ENCODE results near the gene FAIM2.

FAIM2 gene

GRCh38 chr12:49909356-49909755 lies 5.7 kb upstream of the FAIM2 start:
- TF ChIP-seq CTCF (IDR thresholded peaks at IDR 0.05; ENCODE audit: borderline replicate concordance, insufficient read depth, low read depth, low read length) = no peak
- H3K4me3 ChIP-seq (ENCODE audit: low read depth, low read length) = no peak overlapping the region

GRCh38 chr12:49907352-49907751 lies 3.7 kb upstream of the FAIM2 start:
- TF ChIP-seq CTCF (IDR thresholded peaks at IDR 0.05; ENCODE audit: borderline replicate concordance, insufficient read depth, low read depth, low read length) = no peak
- no peak overlapping the region for H3K4me3 ChIP-seq (ENCODE audit: low read depth, low read length)

- TF ChIP-seq CTCF (IDR thresholded peaks at IDR 0.05; ENCODE audit: borderline replicate concordance, insufficient read depth, low read depth, low read length) = no peak
- no peak overlapping the region for H3K4me3 ChIP-seq (ENCODE audit: low read depth, low read length)
Measured at GRCh38 chr12:49905718-49906314, 2.1 kb upstream of the FAIM2 start.

GRCh38 chr12:49904601-49905000 lies 901 bp upstream of the FAIM2 start:
- no peak overlapping the region for H3K4me3 ChIP-seq (ENCODE audit: low read depth, low read length)
- TF ChIP-seq CTCF (IDR thresholded peaks at IDR 0.05; ENCODE audit: borderline replicate concordance, insufficient read depth, low read depth, low read length) = no peak

- TF ChIP-seq CTCF (IDR thresholded peaks at IDR 0.05; ENCODE audit: borderline replicate concordance, insufficient read depth, low read depth, low read length) = no peak
- no peak overlapping the region for H3K4me3 ChIP-seq (ENCODE audit: low read depth, low read length)
Measured at GRCh38 chr12:49903351-49903699, 375 bp downstream of the FAIM2 start.

- peak; percentile 31; the same call in 1 of the 2 replicates for TF ChIP-seq CTCF (IDR thresholded peaks at IDR 0.05; ENCODE audit: borderline replicate concordance, insufficient read depth, low read depth, low read length)
- no peak overlapping the region for H3K4me3 ChIP-seq (ENCODE audit: low read depth, low read length)
Measured at GRCh38 chr12:49902399-49903350, 1.0 kb downstream of the FAIM2 start.

GRCh38 chr12:49901986-49902385 lies 1.7 kb downstream of the FAIM2 start:
- no peak for TF ChIP-seq CTCF (IDR thresholded peaks at IDR 0.05; ENCODE audit: borderline replicate concordance, insufficient read depth, low read depth, low read length)
- no peak overlapping the region for H3K4me3 ChIP-seq (ENCODE audit: low read depth, low read length)

Data from GM12875 (cell line).